Activated CD4-positive, CD25-positive, alpha-beta regulatory T cell treated with anti-CD3 and anti-CD28 coated beads, Interleukin-2, amount 50 U/mL, for 72 hours (primary cell): ENCODE data around the gene PNMA1.

ENCODE experiments used
- DNase-seq: peaks from one replicate; pipeline ENCODE4 v3.0.0; 2021

The PNMA1 gene, protein sequence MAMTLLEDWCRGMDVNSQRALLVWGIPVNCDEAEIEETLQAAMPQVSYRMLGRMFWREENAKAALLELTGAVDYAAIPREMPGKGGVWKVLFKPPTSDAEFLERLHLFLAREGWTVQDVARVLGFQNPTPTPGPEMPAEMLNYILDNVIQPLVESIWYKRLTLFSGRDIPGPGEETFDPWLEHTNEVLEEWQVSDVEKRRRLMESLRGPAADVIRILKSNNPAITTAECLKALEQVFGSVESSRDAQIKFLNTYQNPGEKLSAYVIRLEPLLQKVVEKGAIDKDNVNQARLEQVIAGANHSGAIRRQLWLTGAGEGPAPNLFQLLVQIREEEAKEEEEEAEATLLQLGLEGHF

DNA sequence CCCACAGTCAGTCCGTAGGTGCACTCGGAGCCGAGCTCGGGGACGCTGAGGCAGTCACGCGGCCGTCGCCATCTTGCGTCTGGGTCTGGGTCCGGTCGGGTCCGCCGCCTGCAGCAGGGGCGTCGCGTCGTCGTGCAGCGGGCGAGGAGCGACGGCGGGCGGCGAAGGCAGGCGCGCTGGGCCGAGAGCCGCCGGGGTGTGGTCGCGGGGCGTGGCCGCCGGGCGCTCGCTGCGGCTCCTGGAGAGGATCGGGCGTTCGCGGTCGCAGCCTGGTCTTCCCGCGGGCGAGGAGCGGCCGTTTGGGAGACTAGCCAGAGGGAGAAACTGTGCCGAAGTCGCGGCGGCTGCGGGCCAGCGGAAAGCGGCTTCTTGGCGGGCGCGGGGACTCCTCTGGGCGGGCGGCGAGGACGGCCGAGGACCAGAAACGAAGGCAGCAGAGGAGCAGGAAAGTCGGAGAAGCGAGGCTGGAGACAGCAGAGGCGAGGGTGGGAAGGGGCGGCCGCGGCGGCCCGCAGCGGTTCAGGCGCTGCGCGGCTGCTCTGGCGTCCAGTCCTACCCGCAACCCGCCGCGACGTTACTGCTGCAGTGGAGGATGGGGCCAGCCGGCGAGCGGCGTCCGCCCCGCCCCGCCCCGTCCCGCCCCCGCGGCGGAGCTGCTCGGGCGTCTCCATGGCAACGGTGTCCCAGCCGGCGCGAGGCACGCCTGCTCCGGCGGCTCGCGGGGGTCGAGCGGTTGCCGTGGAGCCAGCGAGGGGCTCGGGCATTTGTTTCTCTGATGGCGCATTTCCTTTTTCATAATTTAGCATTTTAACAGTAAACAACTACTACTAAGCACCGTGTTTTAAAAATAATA is at the start of gene PNMA1:
PNMA1 (minus strand) TSS at position 582 of the 853 bp plus-strand sequence. CDS start 745 bp downstream, outside the sequence.
- peak; percentile 86 for DNase-seq

DNA sequence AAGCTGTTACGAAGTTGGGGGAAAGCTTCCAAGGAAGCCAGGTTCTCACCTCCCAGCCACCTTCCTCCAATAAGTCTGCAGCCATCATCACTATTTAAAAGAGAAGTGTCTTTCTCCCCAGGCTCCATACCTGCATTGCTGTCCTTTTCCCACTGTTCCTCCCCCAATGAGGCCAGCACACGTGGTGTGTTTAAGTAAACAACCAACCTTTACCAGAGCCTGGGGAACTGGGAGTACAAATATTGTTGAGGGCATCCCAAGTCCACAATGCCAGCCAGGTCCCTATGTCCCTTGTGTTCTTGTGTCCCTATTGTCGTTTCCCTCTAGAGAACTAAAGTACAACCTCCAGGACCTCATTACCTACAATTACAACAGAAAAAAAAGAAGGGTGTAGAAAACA is 49.2 kb upstream of the PNMA1 start:
- no peak for DNase-seq

DNA sequence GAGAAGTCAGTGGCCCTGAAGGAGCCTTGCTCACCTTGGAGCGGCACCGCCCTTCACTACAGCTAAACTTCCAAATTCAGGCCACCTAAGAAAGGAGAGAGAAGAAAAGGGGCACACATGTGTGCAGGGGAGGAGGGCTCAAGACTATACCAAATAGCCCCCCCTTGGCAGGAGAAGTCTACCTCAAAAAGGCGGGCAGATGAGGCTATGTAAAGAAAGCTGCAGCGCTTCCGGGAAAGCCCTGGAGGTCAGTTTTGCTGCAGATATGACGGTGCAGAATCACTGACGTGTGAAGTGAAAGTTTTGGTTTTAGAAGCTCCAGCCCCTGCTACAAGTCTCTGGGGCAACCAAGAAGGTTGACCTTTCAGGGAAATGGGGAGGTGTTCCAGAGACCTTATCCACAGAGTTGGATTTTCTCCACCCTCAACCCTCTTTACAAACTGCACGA is 48.2 kb upstream of the PNMA1 start:
- no peak for DNase-seq

DNA sequence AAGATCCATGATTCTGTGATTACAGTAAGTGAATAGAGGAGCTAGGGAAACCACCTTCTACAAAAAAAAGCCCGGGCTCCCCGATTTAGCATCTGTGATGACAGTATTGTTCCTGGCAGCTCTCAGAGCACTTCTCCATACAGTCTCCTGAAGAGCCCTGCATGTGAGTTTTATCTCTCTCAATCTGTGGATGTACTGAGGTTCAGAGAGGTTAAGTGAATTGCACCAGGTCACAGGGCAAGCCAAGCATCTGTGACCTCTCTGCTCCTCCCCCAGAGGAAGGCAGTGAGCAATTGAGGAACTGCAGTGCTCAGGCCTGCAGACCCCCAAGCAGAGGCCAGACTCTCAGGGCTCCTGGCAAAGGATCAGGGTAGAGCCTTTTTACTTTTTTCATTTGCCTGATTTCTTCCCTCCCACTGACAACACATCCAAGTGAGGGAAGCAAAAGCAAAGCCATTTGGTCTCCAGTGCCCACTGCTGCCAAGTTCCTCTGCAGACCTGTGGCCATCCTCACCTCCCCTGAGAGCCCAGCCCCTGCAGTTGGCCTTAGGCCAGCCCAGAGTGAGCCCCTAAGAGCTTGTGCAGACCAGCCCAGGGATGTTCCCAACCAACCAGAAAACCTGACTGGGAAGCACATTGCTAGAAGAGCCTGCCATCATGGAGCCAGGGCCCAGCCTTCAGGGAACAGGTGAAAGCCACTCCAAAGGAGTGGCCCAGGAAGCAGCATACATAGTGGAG is 47.6 kb upstream of the PNMA1 start:
- DNase-seq = no peak

DNA sequence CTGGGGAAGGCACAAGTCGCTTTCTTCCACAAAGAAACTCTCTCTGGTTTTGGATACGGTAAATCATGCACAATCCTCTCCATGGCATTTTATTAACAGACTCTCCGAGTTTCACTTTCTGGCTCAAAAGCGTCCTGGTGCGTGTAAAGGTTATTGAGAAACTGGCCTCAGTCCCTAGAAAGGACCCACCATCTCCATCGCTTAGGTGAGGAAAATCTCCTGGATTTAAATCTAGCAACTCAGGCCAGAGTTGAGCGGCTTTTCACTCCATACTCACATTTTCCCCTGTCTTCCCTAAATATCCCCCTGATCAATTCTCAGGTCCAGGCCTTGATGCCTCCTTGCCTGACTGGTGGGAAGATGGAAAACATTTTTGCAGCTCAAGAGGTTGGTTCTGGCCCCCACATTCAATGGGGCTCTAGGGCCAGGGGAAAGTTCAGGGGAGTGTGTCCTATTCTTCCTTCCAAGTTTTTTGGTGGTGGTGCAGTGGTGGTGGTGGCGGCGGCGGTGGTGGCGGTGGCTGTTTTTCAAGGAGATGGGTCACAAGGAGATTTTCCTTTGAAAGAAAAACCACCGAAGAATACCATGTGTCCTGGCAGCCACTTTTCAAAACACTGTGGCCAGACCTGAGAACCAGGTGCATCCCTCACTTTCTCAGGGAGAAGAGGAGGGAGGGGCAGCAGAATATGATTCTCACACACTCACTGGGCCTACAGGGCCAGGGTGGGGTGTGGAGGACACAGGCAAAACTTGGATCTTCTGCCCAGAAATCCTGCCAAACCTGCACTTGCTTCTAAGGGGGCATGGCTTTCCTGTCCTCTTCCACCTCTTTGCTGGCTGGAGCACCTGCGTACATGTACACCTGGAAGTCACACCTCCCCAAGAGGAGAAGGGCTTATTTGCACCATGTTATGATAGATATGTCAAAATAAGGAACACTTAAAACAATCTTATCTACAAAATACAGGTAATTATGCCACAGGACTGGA is 46.7 kb upstream of the PNMA1 start:
- no peak for DNase-seq

DNA sequence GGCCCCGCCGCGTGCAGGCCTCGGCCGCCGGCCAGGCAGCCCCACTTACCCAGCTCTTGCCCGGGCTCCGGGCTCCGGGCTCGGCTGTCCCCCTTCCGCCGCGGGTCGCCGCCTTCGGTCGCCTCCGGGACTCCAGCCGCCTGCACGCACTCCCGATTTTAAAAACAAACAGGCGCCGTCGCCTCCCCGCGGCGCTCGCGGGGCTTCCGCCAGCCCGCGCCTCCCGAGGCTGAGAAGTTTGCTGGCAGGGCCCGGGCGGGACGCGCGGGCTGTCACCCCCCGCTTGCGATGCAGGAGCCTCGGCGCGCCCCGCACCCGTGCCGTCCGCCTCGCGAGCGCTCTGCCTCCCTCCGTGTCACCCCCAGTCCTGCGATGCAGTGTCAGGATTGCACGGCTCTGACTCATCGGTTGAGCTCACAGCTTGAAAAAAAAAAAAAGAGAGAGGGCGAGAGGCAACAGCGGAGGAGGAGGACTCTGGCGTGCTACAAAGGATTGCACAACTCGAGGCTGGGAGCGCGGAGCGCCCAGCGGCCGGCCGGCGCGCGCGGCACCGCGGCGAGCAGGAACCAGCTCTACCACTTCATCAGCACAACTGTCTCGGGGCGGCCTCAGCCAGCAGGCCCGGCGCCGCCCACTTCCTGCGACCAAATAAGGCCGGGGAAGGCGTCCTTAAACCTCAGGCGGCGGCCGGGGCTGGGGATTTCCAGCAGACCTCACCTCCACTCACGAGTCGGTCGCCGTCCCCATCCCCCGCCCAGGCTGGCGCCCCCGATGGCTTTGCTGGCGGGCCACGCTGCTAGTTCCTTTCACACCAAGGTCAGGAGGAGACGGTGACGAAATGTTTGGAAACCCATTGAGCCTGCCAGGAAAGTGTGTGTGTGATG is 45.8 kb upstream of the PNMA1 start:
- peak; percentile 96 for DNase-seq

DNA sequence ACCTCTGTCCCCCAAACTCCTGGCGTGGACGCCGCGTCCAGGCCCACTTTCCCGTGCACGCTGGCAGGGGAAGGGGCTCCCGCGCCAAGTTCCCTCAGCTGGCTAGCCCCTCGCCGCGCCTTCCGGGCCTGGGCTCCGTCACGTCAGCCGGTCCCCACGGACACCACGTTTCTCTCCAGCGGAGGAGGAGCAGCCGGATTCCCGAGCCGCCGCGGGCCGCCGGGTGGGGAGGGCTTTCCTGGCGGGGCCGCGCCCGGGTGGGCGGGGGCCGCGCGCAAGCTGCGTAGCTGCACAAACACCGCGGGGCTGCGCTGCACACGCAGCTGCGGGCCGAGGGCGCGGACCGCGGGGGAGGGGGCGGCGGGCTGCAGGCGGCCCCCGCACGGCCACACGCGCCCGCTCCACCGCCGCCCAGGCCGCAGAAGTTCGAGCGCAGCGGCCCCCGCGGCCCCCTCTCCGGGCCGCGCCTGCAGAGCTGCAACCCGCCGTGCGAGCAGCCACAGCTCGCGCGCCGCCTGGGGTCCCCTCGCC is 45.1 kb upstream of the PNMA1 start:
- DNase-seq = no peak

DNA sequence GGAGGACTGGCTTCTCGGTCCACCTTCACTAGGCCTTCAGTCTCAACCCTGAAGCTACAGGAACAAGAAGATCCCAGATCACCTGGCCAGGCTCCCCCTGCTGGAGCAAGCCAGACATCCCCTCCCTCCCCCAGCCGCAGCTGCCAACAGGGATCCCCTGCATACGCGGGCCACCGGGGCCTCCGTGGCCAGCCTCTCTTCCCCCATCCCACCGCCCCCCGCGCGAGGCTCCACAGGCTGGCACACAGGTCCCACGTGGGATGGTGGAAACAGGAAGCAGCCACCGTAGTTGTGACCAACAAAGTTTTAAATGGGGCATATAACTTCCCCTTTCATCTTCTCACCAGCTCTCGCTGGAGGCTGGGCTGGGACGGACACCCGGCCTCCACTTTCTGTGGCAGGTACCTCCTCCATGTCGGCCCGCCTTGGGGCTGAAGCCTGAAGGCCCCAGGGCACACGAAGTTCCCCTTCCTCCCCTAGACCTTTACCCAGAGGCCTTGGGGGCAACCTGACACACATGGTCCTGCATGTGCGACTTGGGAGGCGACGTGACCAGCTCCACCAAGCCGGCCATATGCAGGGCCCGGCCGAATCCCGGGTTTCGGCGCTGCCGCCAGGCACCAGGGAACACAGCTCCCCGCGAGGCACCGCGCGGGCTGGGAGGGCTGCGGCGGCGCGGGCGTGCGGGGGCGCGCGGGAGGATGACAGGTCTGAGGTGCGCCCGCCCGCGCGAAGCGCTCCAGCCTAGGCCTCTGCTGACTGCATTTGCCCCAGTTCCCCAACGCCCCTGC is 44.4 kb upstream of the PNMA1 start:
- DNase-seq = peak; percentile 65

DNA sequence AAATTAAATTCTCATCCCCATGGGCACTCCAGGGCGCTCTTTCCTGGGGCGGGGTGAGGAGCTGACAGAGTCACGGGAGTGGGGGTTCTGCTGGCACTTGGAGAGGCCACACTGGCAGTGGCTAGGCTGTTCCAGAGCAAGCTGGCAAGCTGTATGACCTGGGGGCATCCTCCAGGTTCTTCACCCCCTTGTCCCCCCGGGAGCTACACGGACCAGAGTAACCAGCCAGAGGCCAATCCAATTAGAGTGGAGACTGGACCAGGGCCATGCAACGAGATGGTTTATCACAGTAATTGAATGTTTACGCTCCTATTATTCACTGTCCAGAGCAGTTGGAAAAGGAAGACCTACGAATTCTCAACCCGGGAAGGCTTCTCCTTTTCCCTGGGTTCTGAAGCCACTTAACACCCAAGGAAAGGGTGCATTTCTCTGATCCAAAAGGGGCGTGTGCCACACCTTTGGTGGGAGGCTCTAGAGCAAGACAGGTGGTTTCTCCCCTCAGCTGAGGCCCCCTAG is 43.8 kb upstream of the PNMA1 start:
- no peak for DNase-seq

DNA sequence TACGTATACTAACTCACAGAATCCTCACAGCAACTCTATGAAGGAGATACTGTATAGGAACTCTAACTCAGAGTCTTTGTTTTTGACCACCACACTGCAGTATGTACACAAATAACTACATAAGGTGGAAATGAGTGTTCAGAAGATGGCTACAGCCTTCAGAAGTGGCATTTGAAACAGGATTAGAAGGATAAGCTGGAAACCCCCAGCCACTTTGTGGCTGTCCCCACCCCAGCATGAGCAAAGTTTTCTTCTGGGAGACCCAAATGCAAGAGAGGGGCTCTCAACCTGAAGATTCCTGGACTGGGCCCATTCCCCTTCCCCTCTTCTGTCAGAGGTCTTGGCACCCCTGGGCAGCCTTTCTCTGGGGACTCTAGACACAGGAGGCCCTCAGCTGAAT is 43.2 kb upstream of the PNMA1 start:
- no peak for DNase-seq

DNA sequence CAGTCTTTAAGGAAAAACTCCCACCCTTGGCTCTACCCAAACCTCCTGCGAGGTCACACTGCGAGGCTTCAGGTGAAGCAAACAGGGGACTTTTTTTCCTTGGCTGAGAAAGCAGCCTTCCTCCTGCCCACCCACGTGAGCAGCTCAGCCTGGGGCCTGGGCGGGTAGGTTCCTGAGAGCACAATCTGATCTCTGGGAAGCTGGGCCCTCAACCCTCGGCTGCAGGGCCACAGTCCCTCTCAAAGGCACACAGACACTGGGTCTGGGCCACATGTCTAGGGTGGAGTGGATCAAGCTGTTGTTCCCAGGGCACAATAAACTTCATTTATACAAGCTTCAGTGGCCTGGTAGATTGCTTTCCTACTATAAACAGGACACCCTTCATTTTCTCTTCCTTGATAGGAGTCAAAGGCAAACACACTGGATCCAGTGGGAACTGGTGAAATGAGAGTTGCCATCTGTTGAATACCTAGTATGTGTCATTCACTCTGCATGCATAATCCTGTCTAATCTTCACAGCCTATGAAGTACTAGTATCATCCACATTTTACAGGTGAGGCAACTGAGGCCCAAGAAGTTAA is 41.3 kb upstream of the PNMA1 start:
- no peak for DNase-seq

DNA sequence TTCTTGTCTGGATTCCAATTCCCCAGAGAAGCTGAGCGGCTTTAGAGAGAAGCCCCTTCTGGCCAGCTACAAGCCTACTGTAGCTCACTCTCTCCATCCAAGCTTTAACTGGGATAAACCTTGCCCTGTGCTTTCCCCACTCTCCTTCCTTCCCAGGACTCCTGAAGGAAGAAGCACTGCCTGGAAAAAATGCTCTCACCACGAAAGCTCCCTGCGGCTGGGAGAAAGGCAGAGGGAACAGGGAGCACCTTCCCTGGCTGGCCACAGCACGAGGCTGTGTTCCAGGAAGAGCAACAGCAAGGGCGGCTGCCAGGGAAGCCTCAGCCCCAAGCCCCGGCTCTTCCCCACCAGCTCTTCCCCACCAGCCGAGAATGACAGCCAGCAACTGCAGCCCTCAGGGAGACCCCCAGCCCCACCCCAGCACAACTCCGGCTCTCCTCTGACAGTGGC is 40.8 kb upstream of the PNMA1 start:
- DNase-seq = no peak

DNA sequence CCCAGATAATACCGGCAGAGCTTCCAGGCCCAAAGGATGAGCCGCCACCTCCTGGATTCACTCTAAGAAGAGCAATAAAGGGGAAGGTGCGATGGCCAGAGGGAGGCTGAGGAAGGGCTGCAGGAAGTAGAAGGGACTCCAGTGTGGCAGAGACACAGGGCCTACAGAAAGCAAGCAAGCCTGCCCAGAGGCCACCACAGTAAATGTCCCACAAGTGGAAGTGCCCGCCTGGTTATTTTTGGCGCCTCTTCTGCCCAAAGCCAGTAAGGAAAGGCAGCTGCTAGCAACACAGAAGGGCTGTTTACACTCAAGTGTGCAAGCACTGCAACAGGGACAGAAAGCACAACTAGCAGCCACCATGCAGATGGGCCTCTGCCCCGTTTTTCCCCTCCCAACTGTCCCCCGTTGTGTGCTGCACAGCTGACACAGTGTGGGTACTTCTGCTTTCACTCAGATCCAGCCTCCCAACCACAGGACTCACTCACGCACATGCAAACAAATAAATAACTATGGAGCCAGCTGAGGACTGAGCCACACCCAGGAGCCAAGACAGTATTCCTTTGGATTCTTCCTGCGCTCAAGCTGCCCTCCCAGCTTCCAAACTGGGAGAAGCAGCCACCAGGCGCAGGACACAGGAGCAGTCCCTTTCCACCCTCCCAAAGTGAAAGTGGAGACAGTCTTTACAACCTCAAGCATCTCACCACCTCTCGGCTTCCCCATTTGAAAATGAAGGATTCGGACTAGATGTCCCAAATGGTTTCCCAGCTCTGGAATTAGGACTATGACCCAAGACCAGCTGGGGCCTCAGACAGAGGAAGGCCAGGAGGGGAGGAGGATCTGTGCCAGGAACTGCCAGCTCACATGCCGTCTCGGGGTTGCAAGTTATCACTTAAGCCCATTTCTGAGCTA is 40.0 kb upstream of the PNMA1 start:
- DNase-seq = no peak

DNA sequence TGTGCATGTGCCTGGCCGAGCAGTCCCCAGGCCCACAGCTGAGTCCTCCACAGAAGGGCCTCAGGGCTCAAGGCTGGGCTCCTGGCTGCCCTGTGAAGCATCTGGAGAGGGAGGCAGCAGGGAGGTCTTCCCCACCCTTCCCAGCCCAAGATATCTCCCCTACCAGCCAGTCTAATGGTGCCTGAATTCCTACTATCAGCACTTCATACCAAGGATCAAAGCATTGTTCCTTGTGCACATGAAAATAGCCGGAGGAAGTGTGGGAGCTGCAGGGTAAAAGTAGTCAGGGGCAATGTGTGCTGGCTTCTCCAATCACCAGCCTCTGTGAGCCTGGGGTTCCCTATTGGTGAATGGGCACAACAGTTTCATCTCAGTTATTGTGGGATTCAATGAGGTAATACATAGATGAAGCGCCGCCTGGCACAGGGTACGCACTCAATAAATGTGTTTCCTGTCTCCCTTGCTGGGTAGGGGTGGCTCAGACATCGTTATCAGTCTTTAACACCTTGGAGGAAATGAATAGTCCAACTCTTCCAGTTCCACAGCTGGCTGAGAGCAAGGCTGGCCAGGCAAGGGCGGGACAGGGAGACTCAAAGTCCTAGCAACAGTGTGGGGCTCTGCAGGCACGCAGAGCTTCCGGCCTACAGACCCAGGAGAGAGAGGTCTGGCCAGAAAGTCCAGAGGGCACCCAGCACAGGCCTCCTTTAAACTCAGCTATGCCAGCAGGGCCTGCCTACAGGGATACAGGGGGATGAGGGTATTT is 39.1 kb upstream of the PNMA1 start:
- DNase-seq = no peak

DNA sequence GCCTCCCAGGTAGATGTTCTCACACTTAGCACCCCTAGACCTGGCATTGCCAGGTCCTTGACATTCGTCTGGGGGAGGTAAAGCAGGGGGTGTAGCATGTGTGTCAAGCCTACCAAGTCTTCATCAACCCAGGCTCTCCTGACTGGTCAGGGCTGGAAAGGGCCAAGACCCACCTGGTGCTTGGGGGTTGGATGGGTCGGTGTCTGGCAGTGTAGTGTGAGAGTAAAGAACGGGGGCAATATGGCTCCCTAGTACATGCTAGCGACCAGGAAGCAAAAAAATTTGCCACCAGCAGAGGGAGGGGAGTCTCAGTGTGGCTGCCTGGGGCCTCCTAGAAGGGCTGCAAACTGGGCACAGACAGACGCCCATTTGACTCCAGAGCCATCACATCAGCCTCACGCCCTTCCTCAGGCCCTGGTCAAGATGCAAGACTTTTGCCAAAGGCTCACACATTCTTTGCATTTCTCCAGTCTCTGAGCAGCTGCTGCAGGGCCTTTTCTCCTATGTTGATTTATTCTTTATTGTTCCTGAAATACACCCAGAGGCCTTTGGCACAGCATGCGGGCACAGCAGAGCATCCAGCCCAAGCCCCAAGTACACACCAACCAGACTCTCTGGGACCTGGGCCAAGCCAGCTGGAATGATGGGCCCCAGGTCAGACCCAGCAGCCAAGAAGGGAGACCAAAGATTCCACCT is 38.3 kb upstream of the PNMA1 start:
- DNase-seq = no peak

DNA sequence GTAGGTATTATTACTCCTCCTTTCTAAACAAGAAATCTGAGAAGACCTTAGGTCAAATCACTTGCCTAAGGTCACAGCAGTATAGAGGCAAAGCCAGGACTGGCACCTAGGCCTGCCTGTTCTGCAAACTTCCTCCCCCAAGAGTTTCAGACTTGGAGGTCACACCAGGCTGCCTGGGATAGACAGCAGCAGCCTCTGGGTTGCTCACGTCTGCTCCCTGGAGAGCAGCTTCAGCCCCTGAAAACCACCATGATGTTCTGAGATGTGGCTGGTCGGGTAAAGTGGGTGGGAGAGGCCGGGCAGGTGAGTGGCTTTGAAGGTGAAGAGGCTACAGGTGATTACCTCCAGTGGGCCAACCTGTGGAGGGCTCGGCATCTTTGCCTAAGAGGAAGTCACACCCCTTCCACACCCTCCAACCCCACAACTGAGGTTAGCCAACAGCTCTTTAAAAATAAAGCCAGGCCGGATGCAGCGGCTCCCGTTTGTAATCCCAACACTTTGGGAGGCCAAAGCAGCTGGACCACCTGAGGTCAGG is 37.0 kb upstream of the PNMA1 start:
- DNase-seq = no peak
